ENCODE measurements around the gene PSTPIP1.

Gene PSTPIP1

GRCh38 chr15:77037388-77038209 lies 42.7 kb downstream of the PSTPIP1 start:
- H3K4me3 ChIP-seq (IDR thresholded peaks at IDR 0.05; ENCODE audit: insufficient read depth, low read depth, low read length), result no peak overlapping the region
- H3K4me2 ChIP-seq, result no peak overlapping the region
- H4K20me1 ChIP-seq (ENCODE audit: insufficient read depth), result no peaks in the 10 kb centered on the region
- TF ChIP-seq, protein P1, sequence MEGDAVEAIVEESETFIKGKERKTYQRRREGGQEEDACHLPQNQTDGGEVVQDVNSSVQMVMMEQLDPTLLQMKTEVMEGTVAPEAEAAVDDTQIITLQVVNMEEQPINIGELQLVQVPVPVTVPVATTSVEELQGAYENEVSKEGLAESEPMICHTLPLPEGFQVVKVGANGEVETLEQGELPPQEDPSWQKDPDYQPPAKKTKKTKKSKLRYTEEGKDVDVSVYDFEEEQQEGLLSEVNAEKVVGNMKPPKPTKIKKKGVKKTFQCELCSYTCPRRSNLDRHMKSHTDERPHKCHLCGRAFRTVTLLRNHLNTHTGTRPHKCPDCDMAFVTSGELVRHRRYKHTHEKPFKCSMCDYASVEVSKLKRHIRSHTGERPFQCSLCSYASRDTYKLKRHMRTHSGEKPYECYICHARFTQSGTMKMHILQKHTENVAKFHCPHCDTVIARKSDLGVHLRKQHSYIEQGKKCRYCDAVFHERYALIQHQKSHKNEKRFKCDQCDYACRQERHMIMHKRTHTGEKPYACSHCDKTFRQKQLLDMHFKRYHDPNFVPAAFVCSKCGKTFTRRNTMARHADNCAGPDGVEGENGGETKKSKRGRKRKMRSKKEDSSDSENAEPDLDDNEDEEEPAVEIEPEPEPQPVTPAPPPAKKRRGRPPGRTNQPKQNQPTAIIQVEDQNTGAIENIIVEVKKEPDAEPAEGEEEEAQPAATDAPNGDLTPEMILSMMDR (conservative IDR thresholded peaks at IDR 0.05; ENCODE audit: low read depth, low read length), result no peak
- H3K27me3 ChIP-seq (ENCODE audit: insufficient read depth, low read depth), result no peaks in the 10 kb centered on the region
- no peaks in the 10 kb centered on the region for H3K36me3 ChIP-seq (ENCODE audit: insufficient read depth)
- H3K27ac ChIP-seq, result no peak overlapping the region
- H2AFZ ChIP-seq (ENCODE audit: low read depth), result no peak overlapping the region
- H3K79me2 ChIP-seq (ENCODE audit: insufficient read depth, low read depth), result no peaks in the 10 kb centered on the region
- no peak overlapping the region for H3K9ac ChIP-seq
- H3K4me1 ChIP-seq (ENCODE audit: low read depth, poor library complexity, severe bottlenecking), result peaks cover 3% of the 10 kb centered on the region

- no peak overlapping the region for H3K9ac ChIP-seq
- H3K36me3 ChIP-seq (ENCODE audit: insufficient read depth), result peaks cover 3% of the 10 kb centered on the region; the same call in 1 of the 2 replicates
- H3K4me1 ChIP-seq (ENCODE audit: low read depth, poor library complexity, severe bottlenecking), result peaks cover 3% of the 10 kb centered on the region
- H3K79me2 ChIP-seq (ENCODE audit: insufficient read depth, low read depth), result no peaks in the 10 kb centered on the region
- H3K4me3 ChIP-seq (IDR thresholded peaks at IDR 0.05; ENCODE audit: insufficient read depth, low read depth, low read length), result no peak overlapping the region
- H3K27me3 ChIP-seq (ENCODE audit: insufficient read depth, low read depth), result no peaks in the 10 kb centered on the region
- H3K27ac ChIP-seq, result no peak overlapping the region
- TF ChIP-seq, protein P1 (conservative IDR thresholded peaks at IDR 0.05; ENCODE audit: low read depth, low read length), result no peak
- no peaks in the 10 kb centered on the region for H4K20me1 ChIP-seq (ENCODE audit: insufficient read depth)
- H3K4me2 ChIP-seq, result no peak overlapping the region
- no peak overlapping the region for H2AFZ ChIP-seq (ENCODE audit: low read depth)
Measured at GRCh38 chr15:77038312-77039216, 43.6 kb downstream of the PSTPIP1 start.

GRCh38 chr15:77039217-77039533 lies 44.2 kb downstream of the PSTPIP1 start:
- no peak overlapping the region for H2AFZ ChIP-seq (ENCODE audit: low read depth)
- TF ChIP-seq, protein P1 (conservative IDR thresholded peaks at IDR 0.05; ENCODE audit: low read depth, low read length), result no peak
- H3K9ac ChIP-seq, result no peak overlapping the region

DNA sequence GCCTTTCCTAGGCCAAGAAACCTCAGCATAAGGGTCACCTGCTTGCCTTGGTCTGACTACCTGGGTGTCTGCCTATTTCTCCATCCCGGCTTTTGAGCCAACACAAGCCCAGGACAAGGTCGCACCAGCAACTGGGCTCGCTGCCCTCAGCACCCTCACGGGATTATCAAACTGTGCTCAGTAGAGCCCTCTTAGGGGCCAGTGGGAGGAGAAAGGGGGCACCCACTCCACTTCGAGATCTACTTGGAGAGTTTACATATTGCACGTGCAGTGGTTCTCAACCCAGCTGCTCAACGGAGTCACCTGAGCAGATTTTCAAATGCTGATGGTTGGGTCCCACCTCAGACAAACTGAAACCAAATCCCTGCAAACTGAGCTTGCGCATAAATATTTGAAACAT lies 44.9 kb downstream of the PSTPIP1 start:
- H3K27me3 ChIP-seq (ENCODE audit: insufficient read depth, low read depth), result no peaks in the 10 kb centered on the region
- H3K9ac ChIP-seq, result no peak overlapping the region
- no peaks in the 10 kb centered on the region for H4K20me1 ChIP-seq (ENCODE audit: insufficient read depth)
- H3K79me2 ChIP-seq (ENCODE audit: insufficient read depth, low read depth), result no peaks in the 10 kb centered on the region
- H3K4me3 ChIP-seq (IDR thresholded peaks at IDR 0.05; ENCODE audit: insufficient read depth, low read depth, low read length), result no peak overlapping the region
- TF ChIP-seq, protein P1 (conservative IDR thresholded peaks at IDR 0.05; ENCODE audit: low read depth, low read length), result no peak
- no peak overlapping the region for H2AFZ ChIP-seq (ENCODE audit: low read depth)
- peaks cover 3% of the 10 kb centered on the region; the same call in 1 of the 2 replicates for H3K36me3 ChIP-seq (ENCODE audit: insufficient read depth)
- no peak overlapping the region for H3K27ac ChIP-seq
- no peak overlapping the region for H3K4me2 ChIP-seq
- H3K4me1 ChIP-seq (ENCODE audit: low read depth, poor library complexity, severe bottlenecking), result peaks cover 3% of the 10 kb centered on the region

More at GRCh38 chr15:77039217-77039533, 44.2 kb downstream of the PSTPIP1 start:
- H3K4me1 ChIP-seq (ENCODE audit: low read depth, poor library complexity, severe bottlenecking), result peaks cover 3% of the 10 kb centered on the region
- peaks cover 3% of the 10 kb centered on the region; the same call in 1 of the 2 replicates for H3K36me3 ChIP-seq (ENCODE audit: insufficient read depth)
- no peaks in the 10 kb centered on the region for H3K27me3 ChIP-seq (ENCODE audit: insufficient read depth, low read depth)
- no peaks in the 10 kb centered on the region for H4K20me1 ChIP-seq (ENCODE audit: insufficient read depth)
- no peaks in the 10 kb centered on the region for H3K79me2 ChIP-seq (ENCODE audit: insufficient read depth, low read depth)
- H3K4me3 ChIP-seq (IDR thresholded peaks at IDR 0.05; ENCODE audit: insufficient read depth, low read depth, low read length), result no peak overlapping the region
- H3K27ac ChIP-seq, result no peak overlapping the region
- no peak overlapping the region for H3K4me2 ChIP-seq
